ENCODE data around the gene GRK1. TPM values are rescaled to one million over a fixed set of nuclear protein-coding genes. Genes with fewer than 3 reads are reported as not detected.

GRK1 gene
- total RNA-seq (2014; rRNA removed; shearing (Covaris generic)) (not detected in 2 replicates), total RNA-seq (2022) (not detected in 2 replicates), Bru-seq, nascent RNA (not detected), BruChase-seq, experiment 1, labeled RNA remaining after a 6-hour chase (not detected), BruChase-seq, experiment 2, labeled RNA remaining after a 2-hour chase (not detected)
- long read RNA-seq = 0 reads

DNA sequence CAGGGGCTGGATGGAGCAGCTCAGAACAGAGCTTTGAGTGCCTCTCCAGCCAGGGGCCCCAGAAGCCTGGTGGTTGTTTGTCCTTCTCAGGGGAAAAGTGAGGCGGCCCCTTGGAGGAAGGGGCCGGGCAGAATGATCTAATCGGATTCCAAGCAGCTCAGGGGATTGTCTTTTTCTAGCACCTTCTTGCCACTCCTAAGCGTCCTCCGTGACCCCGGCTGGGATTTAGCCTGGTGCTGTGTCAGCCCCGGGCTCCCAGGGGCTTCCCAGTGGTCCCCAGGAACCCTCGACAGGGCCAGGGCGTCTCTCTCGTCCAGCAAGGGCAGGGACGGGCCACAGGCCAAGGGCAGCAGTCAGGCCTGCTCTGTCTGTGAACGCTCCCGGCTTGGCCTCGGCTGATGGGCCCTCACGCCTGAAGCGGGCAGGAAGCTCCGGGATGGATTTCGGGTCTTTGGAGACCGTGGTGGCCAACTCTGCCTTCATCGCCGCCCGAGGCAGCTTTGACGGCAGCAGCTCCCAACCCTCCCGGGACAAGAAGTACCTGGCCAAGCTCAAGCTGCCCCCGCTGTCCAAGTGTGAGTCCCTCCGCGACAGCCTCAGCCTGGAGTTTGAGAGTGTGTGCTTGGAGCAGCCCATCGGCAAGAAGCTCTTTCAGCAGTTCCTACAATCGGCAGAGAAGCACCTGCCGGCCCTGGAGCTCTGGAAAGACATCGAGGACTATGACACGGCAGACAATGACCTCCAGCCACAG is at the start of gene GRK1:
Gene GRK1 (plus strand): TSS at position 269 of the 751 bp plus-strand sequence. CDS start 168 bp downstream, at position 437.
- Histone ChIP-seq H3K9me2 (ENCODE audit: insufficient read depth, low read length) (no peaks in the 10 kb centered on the region), H3K36me3 (ENCODE audit: insufficient read depth, low read length) (no peaks in the 10 kb centered on the region), H3K79me2 (ENCODE audit: insufficient read depth, low read depth, low read length) (no peaks in the 10 kb centered on the region), H3K27ac (ENCODE audit: low read depth, low read length, poor library complexity, severe bottlenecking) (no peak within 1 kb of the TSS), H3K4me2 (ENCODE audit: low read length) (no peak within 1 kb of the TSS), H3K4me3 (ENCODE audit: low read depth, low read length, poor library complexity, severe bottlenecking) (no peak within 1 kb of the TSS), H3K4me1 (ENCODE audit: insufficient read depth, low read length, poor library complexity, severe bottlenecking) (no peaks in the 10 kb centered on the region), H4K20me1 (ENCODE audit: insufficient read depth, low read length) (no peaks in the 10 kb centered on the region), H3K9me3 (ENCODE audit: low read length) (no peaks in the 10 kb centered on the region), H2AFZ (ENCODE audit: low read length) (no peak within 1 kb of the TSS)
- POLR2A ChIA-PET = no interaction called here
- intact Hi-C loops (cut with micrococcal nuclease; ENCODE audit: unreplicated experiment) = no loop called here
- TF ChIP-seq, protein P1, sequence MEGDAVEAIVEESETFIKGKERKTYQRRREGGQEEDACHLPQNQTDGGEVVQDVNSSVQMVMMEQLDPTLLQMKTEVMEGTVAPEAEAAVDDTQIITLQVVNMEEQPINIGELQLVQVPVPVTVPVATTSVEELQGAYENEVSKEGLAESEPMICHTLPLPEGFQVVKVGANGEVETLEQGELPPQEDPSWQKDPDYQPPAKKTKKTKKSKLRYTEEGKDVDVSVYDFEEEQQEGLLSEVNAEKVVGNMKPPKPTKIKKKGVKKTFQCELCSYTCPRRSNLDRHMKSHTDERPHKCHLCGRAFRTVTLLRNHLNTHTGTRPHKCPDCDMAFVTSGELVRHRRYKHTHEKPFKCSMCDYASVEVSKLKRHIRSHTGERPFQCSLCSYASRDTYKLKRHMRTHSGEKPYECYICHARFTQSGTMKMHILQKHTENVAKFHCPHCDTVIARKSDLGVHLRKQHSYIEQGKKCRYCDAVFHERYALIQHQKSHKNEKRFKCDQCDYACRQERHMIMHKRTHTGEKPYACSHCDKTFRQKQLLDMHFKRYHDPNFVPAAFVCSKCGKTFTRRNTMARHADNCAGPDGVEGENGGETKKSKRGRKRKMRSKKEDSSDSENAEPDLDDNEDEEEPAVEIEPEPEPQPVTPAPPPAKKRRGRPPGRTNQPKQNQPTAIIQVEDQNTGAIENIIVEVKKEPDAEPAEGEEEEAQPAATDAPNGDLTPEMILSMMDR (conservative IDR thresholded peaks at IDR 0.05; ENCODE audit: low read length) = no peak
- TF ChIP-seq EZH2phosphoT487 (IDR thresholded peaks at IDR 0.05; ENCODE audit: borderline replicate concordance, low read depth, low read length) = no peak
- no TSS peak for BruUV-seq (replicated peaks)
- DNase-seq (ENCODE audit: low spot score) = no peak
- CTCF ChIA-PET (ENCODE audit: unreplicated experiment) = no interaction called here

DNA sequence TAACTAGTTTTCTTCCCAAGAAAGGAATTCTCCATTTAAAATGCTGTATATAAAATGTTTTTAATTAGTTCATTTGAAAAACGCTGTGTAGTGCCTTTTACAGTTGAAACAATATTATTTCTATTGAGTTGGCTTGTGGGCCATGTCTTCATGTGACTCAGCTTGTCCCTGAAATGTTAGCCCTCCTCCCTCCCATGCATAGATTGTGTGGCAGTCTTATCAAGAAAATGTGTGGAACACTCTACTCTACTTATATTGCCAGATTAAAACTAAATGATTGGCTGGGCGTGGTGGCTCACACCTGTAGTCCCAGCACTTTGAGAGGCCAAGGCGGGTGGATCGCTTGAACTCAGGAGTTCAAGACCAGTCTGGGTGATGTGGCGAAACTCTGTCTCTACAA is 49.1 kb upstream of the GRK1 start:
- Histone ChIP-seq H4K20me1 (ENCODE audit: insufficient read depth, low read length) (no peaks in the 10 kb centered on the region), H3K4me1 (ENCODE audit: insufficient read depth, low read length, poor library complexity, severe bottlenecking) (no peaks in the 10 kb centered on the region), H3K27ac (ENCODE audit: low read depth, low read length, poor library complexity, severe bottlenecking) (no peak overlapping the region), H3K4me2 (ENCODE audit: low read length) (no peak overlapping the region), H3K36me3 (ENCODE audit: insufficient read depth, low read length) (peaks cover 76% of the 10 kb centered on the region), H3K79me2 (ENCODE audit: insufficient read depth, low read depth, low read length) (peaks cover 27% of the 10 kb centered on the region; the same call in 1 of the 2 replicates), H2AFZ (ENCODE audit: low read length) (no peak overlapping the region), H3K9me3 (ENCODE audit: low read length) (no peaks in the 10 kb centered on the region), H3K4me3 (ENCODE audit: low read depth, low read length, poor library complexity, severe bottlenecking) (no peak overlapping the region), H3K9me2 (ENCODE audit: insufficient read depth, low read length) (no peaks in the 10 kb centered on the region)
- no TSS peak for BruUV-seq (replicated peaks)
- TF ChIP-seq, protein P1 (conservative IDR thresholded peaks at IDR 0.05; ENCODE audit: low read length) = no peak
- TF ChIP-seq EZH2phosphoT487 (IDR thresholded peaks at IDR 0.05; ENCODE audit: borderline replicate concordance, low read depth, low read length) = no peak
- CTCF ChIA-PET (ENCODE audit: unreplicated experiment) = no interaction called here
- no peak for DNase-seq (ENCODE audit: low spot score)
- intact Hi-C loops (cut with micrococcal nuclease; ENCODE audit: unreplicated experiment) = no loop called here
- POLR2A ChIA-PET = no interaction called here

DNA sequence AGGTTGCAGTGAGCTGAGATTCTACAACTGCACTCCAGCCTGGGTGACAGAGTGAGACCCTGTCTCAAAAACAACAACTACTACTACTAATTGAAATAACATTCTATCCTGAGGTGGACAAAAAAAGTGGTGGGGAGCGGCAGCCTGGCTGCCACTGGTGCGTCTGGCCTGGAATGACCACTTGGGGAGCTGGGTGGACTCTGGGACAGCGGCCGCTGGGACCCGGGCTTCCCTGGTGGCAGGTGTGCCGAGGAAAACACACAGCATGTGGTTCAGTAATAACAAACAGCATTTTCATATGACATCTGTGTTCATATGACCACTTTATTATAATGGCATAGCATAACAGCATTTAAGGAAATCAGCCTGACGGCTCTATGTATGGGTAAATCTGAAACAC is 48.6 kb upstream of the GRK1 start:
- H3K9me3 ChIP-seq (ENCODE audit: low read length) = no peaks in the 10 kb centered on the region
- BruUV-seq (replicated peaks) = no TSS peak
- intact Hi-C loops (cut with micrococcal nuclease; ENCODE audit: unreplicated experiment) = no loop called here
- H3K4me1 ChIP-seq (ENCODE audit: insufficient read depth, low read length, poor library complexity, severe bottlenecking) = no peaks in the 10 kb centered on the region
- no peak overlapping the region for H3K4me3 ChIP-seq (ENCODE audit: low read depth, low read length, poor library complexity, severe bottlenecking)
- no peaks in the 10 kb centered on the region for H3K9me2 ChIP-seq (ENCODE audit: insufficient read depth, low read length)
- H4K20me1 ChIP-seq (ENCODE audit: insufficient read depth, low read length) = no peaks in the 10 kb centered on the region
- no peak overlapping the region for H2AFZ ChIP-seq (ENCODE audit: low read length)
- H3K4me2 ChIP-seq (ENCODE audit: low read length) = no peak overlapping the region
- no peak for TF ChIP-seq EZH2phosphoT487 (IDR thresholded peaks at IDR 0.05; ENCODE audit: borderline replicate concordance, low read depth, low read length)
- TF ChIP-seq, protein P1 (conservative IDR thresholded peaks at IDR 0.05; ENCODE audit: low read length) = no peak
- ChIA-PET CTCF (ENCODE audit: unreplicated experiment) (no interaction called here), POLR2A (no interaction called here)
- no peak for DNase-seq (ENCODE audit: low spot score)
- peaks cover 23% of the 10 kb centered on the region; the same call in 1 of the 2 replicates for H3K79me2 ChIP-seq (ENCODE audit: insufficient read depth, low read depth, low read length)
- no peak overlapping the region for H3K27ac ChIP-seq (ENCODE audit: low read depth, low read length, poor library complexity, severe bottlenecking)
- peaks cover 76% of the 10 kb centered on the region for H3K36me3 ChIP-seq (ENCODE audit: insufficient read depth, low read length)
